ENCODE data around the gene PEPD. TPM values are rescaled to one million over a fixed set of nuclear protein-coding genes. Genes with fewer than 3 reads are reported as not detected.

Gene PEPD
- total and polyA plus RNA-seq, 2 of the 4 experiments (the other 2 are of a cell fraction): 36.7 to 88.4 TPM

DNA sequence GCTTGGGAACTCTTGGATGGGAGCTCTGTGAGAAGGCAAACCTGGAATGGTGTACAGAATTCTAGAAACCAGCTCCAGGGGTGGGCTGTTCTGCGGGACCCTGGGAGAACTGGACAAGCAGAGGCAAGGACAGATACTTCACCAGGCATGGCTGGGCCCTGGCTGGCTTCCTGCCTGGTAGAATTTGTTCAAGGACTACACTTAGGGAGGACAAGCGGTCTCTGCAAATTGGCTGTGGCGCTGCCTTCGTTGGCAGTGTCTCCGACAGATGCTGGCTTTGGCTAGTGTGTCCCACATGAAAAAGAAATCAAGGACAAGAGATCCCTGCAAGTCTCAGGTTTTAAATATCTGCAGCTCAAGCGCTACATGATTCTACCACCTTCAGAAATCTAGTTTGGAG is 135.6 kb downstream of the PEPD start:
- ATAC-seq (ENCODE audit: low read depth) (no peak), DNase-seq (no peak)
- H2BK5ac ChIP-seq (ENCODE audit: low read depth, low read length, poor library complexity, severe bottlenecking): no peak overlapping the region
- H4K91ac ChIP-seq (ENCODE audit: insufficient read depth, low read depth, low read length): no peak overlapping the region
- no peak overlapping the region for H4K8ac ChIP-seq (ENCODE audit: low read depth in 2 of 2, low read length in 2 of 2)
- no peak overlapping the region for H2BK15ac ChIP-seq (ENCODE audit: low read depth, low read length)
- H2BK20ac ChIP-seq (ENCODE audit: low read depth, low read length): no peak overlapping the region
- no peak overlapping the region for H2AK9ac ChIP-seq (replicated peaks; ENCODE audit: low read depth, low read length, poor library complexity)
- no TSS peak for BruUV-seq (replicated peaks)
- no peak overlapping the region for H3K56ac ChIP-seq (ENCODE audit: extremely low read depth, insufficient read depth, low read length)
- H4K20me1 ChIP-seq (ENCODE audit: insufficient read depth, low read length): peaks cover 92% of the 10 kb centered on the region
- H2AK5ac ChIP-seq (ENCODE audit: low read depth, low read length): no peak overlapping the region
- dilution Hi-C loops (cut with HindIII; ENCODE audit: low sequenced_read_pairs, unreplicated experiment) (no loop called here), intact Hi-C loops (cut with micrococcal nuclease) (no loop called here), in situ Hi-C loops (cut with MboI; ENCODE audit: low sequenced_read_pairs) (no loop called here)
- H3K79me1 ChIP-seq (ENCODE audit: low read depth in 1 of 2, low read length in 2 of 2): peaks cover 25 to 71% of the 10 kb centered on the region in 2 experiments
- H3K9me1 ChIP-seq (ENCODE audit: insufficient read depth, low read length): peaks cover 13% of the 10 kb centered on the region
- no peak overlapping the region for H3K23ac ChIP-seq (ENCODE audit: low read depth, low read length)
- H4K5ac ChIP-seq (ENCODE audit: low read depth, low read length): no peak overlapping the region
- H3K9me3 ChIP-seq (ENCODE audit: control insufficient read depth, insufficient read depth, low read length): no peaks in the 10 kb centered on the region
- H3K9ac ChIP-seq (ENCODE audit: low read depth, low read length): no peak overlapping the region
- H2AFZ ChIP-seq (replicated peaks; ENCODE audit: low read length, poor library complexity): no peak overlapping the region
- no peaks in the 10 kb centered on the region for H3K27me3 ChIP-seq (ENCODE audit: control insufficient read depth, insufficient read depth, low read length)
- H3K4me1 ChIP-seq (ENCODE audit: control insufficient read depth, insufficient read depth, low read length): peaks cover 3% of the 10 kb centered on the region; the same call in 1 of the 2 replicates
- peaks cover 25% of the 10 kb centered on the region for H3K36me3 ChIP-seq (ENCODE audit: control insufficient read depth, insufficient read depth, low read length)
- no peak overlapping the region for H3K27ac ChIP-seq (ENCODE audit: insufficient read depth, low read length)
- H3K4ac ChIP-seq (ENCODE audit: low read depth, low read length): no peak overlapping the region
- CTCF ChIA-PET: no interaction called here
- no peak overlapping the region for H3K14ac ChIP-seq (replicated peaks; ENCODE audit: low read depth, low read length)
- no peak overlapping the region for H3K4me2 ChIP-seq (ENCODE audit: low read depth, low read length)
- no peak overlapping the region for H3K4me3 ChIP-seq (ENCODE audit: insufficient read depth, low read depth, low read length)
- TF ChIP-seq, protein P1, sequence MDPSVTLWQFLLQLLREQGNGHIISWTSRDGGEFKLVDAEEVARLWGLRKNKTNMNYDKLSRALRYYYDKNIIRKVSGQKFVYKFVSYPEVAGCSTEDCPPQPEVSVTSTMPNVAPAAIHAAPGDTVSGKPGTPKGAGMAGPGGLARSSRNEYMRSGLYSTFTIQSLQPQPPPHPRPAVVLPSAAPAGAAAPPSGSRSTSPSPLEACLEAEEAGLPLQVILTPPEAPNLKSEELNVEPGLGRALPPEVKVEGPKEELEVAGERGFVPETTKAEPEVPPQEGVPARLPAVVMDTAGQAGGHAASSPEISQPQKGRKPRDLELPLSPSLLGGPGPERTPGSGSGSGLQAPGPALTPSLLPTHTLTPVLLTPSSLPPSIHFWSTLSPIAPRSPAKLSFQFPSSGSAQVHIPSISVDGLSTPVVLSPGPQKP (IDR thresholded peaks at IDR 0.05; ENCODE audit: borderline replicate concordance, low read depth, low read length): no peak
- TF ChIP-seq MAFK (IDR thresholded peaks at IDR 0.05; ENCODE audit: low read depth, low read length) (no peak), POLR2A (IDR thresholded peaks at IDR 0.05; ENCODE audit: low read depth, low read length) (no peak), BHLHE40 (IDR thresholded peaks at IDR 0.05; ENCODE audit: low read depth, low read length) (no peak), NFE2L2 (IDR thresholded peaks at IDR 0.05; ENCODE audit: low read depth, low read length) (no peak), CHD1 (IDR thresholded peaks at IDR 0.05; ENCODE audit: low read depth, low read length) (no peak), FOS (IDR thresholded peaks at IDR 0.05; ENCODE audit: low read depth, low read length) (no peak), CEBPB (IDR thresholded peaks at IDR 0.05; ENCODE audit: low read depth, low read length) (no peak), MAZ (IDR thresholded peaks at IDR 0.05; ENCODE audit: borderline replicate concordance, low read depth, low read length) (no peak), RAD21 (IDR thresholded peaks at IDR 0.05; ENCODE audit: low read length) (no peak), SMC3 (IDR thresholded peaks at IDR 0.05; ENCODE audit: low read depth, low read length) (no peak), MXI1 (IDR thresholded peaks at IDR 0.05; ENCODE audit: borderline replicate concordance, low read depth, low read length) (no peak), RFX5 (IDR thresholded peaks at IDR 0.05; ENCODE audit: low read depth, low read length) (no peak), RCOR1 (IDR thresholded peaks at IDR 0.05; ENCODE audit: insufficient replicate concordance, low read length) (no peak)
- TF ChIP-seq, protein P2, sequence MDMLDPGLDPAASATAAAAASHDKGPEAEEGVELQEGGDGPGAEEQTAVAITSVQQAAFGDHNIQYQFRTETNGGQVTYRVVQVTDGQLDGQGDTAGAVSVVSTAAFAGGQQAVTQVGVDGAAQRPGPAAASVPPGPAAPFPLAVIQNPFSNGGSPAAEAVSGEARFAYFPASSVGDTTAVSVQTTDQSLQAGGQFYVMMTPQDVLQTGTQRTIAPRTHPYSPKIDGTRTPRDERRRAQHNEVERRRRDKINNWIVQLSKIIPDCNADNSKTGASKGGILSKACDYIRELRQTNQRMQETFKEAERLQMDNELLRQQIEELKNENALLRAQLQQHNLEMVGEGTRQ (IDR thresholded peaks at IDR 0.05; ENCODE audit: low read depth, low read length): no peak
- TF ChIP-seq, protein P3, sequence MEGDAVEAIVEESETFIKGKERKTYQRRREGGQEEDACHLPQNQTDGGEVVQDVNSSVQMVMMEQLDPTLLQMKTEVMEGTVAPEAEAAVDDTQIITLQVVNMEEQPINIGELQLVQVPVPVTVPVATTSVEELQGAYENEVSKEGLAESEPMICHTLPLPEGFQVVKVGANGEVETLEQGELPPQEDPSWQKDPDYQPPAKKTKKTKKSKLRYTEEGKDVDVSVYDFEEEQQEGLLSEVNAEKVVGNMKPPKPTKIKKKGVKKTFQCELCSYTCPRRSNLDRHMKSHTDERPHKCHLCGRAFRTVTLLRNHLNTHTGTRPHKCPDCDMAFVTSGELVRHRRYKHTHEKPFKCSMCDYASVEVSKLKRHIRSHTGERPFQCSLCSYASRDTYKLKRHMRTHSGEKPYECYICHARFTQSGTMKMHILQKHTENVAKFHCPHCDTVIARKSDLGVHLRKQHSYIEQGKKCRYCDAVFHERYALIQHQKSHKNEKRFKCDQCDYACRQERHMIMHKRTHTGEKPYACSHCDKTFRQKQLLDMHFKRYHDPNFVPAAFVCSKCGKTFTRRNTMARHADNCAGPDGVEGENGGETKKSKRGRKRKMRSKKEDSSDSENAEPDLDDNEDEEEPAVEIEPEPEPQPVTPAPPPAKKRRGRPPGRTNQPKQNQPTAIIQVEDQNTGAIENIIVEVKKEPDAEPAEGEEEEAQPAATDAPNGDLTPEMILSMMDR (conservative IDR thresholded peaks at IDR 0.05; ENCODE audit: low read depth, low read length): no peak
- 76% methylated on average over 5 of the region's 6 CpGs; no CpG with 5 or more reads in 1 of the 2 experiments for WGBS, 2 experiments (ENCODE audit: extremely low coverage in 2 of 2, insufficient read length in 1 of 2)
- no peak overlapping the region for H2BK120ac ChIP-seq (ENCODE audit: low read depth, low read length)
- no peak overlapping the region for H3K18ac ChIP-seq (ENCODE audit: low read depth, low read length)
- POLR2A ChIA-PET (ENCODE audit: unreplicated experiment): no interaction called here
